OCI-LY1 (cell line): ENCODE results near the gene SLC46A3.

Experiments used
- H2AFZ ChIP-seq: fragments of 200-600 bp; sonication (generic), shearing (Covaris generic); 2 replicates; pipeline ENCODE4 v1.6.0; 2014; ENCODE audit warnings: antibody characterized with exemption, mild to moderate bottlenecking, low read length
- H3F3A ChIP-seq: fragments of 200-600 bp; sonication (generic), shearing (Covaris generic); 2 replicates; pipeline ENCODE4 v1.6.0; 2014; ENCODE audit warnings: mild to moderate bottlenecking, antibody characterized with exemption, low read length, moderate library complexity; ENCODE audit not compliant: insufficient read depth
- H3K27ac ChIP-seq: fragments of 200-600 bp; sonication (generic); 2 replicates; pipeline ENCODE4 v1.5.1; 2014; ENCODE audit warnings: low read length, mixed run types, mild to moderate bottlenecking, low read depth; ENCODE audit not compliant: poor library complexity, severe bottlenecking
- H3K27me3 ChIP-seq: fragments of 200-600 bp; sonication (generic); 2 replicates; pipeline ENCODE4 v1.6.0; 2014; ENCODE audit warnings: antibody characterized with exemption, mild to moderate bottlenecking, low read length, moderate library complexity; ENCODE audit not compliant: insufficient read depth
- H3K36me3 ChIP-seq: fragments of 200-600 bp; sonication (generic); 2 replicates; pipeline ENCODE4 v1.6.1; 2014; ENCODE audit warnings: mild to moderate bottlenecking, antibody characterized with exemption, low read length, moderate library complexity, mixed read lengths; ENCODE audit not compliant: insufficient read depth
- H3K4me1 ChIP-seq: fragments of 200-600 bp; sonication (generic); 2 replicates; pipeline ENCODE4 v1.5.1; 2014; ENCODE audit warnings: mild to moderate bottlenecking, low read length, moderate library complexity; ENCODE audit not compliant: insufficient read depth, severe bottlenecking
- H3K4me2 ChIP-seq: fragments of 200-600 bp; sonication (generic), shearing (Covaris generic); 2 replicates; pipeline ENCODE4 v1.6.1; 2014; ENCODE audit warnings: low read length
- H3K4me3 ChIP-seq: fragments of 200-600 bp; sonication (generic); 2 replicates; pipeline ENCODE4 v1.5.1; 2014; ENCODE audit warnings: low read length, low read depth, mild to moderate bottlenecking, mixed read lengths; ENCODE audit not compliant: poor library complexity, severe bottlenecking
- H3K79me2 ChIP-seq: fragments of 200-600 bp; shearing (Covaris generic); 2 replicates; pipeline ENCODE4 v1.6.1; 2016; ENCODE audit warnings: mixed run types, low read length, mixed read lengths; ENCODE audit not compliant: insufficient read depth
- H3K9ac ChIP-seq: fragments of 200-600 bp; sonication (generic), shearing (Covaris generic); 2 replicates; pipeline ENCODE4 v1.6.1; 2014; ENCODE audit warnings: mild to moderate bottlenecking, low read length, mixed read lengths
- H3K9me2 ChIP-seq: fragments of 200-600 bp; sonication (generic), shearing (Covaris generic); 2 replicates; pipeline ENCODE4 v1.6.1; 2014; ENCODE audit warnings: low read depth, mild to moderate bottlenecking, low read length, mixed read lengths
- H3K9me3 ChIP-seq: fragments of 200-600 bp; shearing (Covaris generic); 2 replicates; pipeline ENCODE4 v1.6.1; 2014; ENCODE audit warnings: low read length, mixed read lengths
- H4K20me1 ChIP-seq: fragments of 200-600 bp; sonication (generic), shearing (Covaris generic); 2 replicates; pipeline ENCODE4 v1.6.0; 2016; ENCODE audit warnings: mild to moderate bottlenecking, low read length; ENCODE audit not compliant: insufficient read depth
- EZH2 ChIP-seq: fragments of 200-600 bp; sonication (generic), shearing (Covaris generic); IDR thresholded peaks from 2 replicates; pipeline ENCODE4 v1.8.0; 2017; ENCODE audit warnings: borderline replicate concordance, mixed run types, mild to moderate bottlenecking, antibody characterized with exemption, low read length, moderate library complexity, mixed read lengths
- TF ChIP-seq, protein P1 (sequence below): fragments of 200-600 bp; sonication (generic), shearing (Covaris generic); IDR thresholded peaks from 2 replicates; pipeline ENCODE4 v1.5.1; 2017; ENCODE audit warnings: mild to moderate bottlenecking, antibody characterized with exemption, low read length, moderate library complexity, mixed read lengths

The SLC46A3 gene

DNA sequence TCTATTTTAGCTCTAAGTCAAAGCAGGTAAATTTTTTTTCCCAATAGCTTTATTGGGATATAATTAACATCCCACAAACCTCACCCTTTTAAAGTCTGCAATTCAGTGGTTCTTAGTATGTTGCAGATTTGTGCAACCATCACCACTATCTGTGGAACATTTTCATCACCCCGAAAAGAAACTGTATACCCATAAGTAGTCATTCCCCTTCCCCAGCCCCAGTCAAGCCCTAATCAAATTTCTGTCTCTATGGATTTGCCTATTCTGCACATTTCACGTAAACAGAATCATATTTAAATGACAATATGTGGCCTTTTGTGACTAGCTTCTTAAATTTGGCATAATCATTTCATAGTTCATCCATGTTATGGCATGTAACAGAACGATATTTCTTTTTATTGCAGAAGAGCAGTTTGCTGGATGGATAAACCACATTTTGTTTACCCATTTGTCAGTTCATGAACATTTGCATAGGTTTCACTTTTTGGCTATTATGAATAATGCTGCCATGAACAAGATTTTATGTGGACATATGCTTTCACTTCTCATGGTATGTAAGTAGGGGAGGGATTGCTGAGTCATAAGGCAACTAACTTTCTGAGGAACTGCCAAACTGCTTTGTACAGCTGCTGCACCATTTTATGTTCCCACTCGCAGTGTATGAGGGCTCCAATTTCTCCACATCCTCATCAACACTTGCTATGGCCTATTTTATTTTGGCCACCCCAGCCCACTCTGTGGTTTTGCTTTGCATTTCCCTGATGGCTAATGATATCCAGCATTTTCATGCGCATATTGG is 10.9 kb downstream of the SLC46A3 start:
- Histone ChIP-seq H3K36me3 (peaks cover 9% of the 10 kb centered on the region), H3K4me2 (no peak overlapping the region), H3K27ac (no peak overlapping the region), H3K4me3 (no peak overlapping the region), H3K9me2 (no peaks in the 10 kb centered on the region), H3K27me3 (no peaks in the 10 kb centered on the region), H3F3A (no peaks in the 10 kb centered on the region), H3K9ac (no peak overlapping the region), H4K20me1 (no peaks in the 10 kb centered on the region), H3K4me1 (no peaks in the 10 kb centered on the region), H3K9me3 (no peaks in the 10 kb centered on the region), H3K79me2 (no peaks in the 10 kb centered on the region), H2AFZ (no peak overlapping the region)
- TF ChIP-seq, protein P1, sequence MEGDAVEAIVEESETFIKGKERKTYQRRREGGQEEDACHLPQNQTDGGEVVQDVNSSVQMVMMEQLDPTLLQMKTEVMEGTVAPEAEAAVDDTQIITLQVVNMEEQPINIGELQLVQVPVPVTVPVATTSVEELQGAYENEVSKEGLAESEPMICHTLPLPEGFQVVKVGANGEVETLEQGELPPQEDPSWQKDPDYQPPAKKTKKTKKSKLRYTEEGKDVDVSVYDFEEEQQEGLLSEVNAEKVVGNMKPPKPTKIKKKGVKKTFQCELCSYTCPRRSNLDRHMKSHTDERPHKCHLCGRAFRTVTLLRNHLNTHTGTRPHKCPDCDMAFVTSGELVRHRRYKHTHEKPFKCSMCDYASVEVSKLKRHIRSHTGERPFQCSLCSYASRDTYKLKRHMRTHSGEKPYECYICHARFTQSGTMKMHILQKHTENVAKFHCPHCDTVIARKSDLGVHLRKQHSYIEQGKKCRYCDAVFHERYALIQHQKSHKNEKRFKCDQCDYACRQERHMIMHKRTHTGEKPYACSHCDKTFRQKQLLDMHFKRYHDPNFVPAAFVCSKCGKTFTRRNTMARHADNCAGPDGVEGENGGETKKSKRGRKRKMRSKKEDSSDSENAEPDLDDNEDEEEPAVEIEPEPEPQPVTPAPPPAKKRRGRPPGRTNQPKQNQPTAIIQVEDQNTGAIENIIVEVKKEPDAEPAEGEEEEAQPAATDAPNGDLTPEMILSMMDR, result no peak
- TF ChIP-seq EZH2, result no peak

DNA sequence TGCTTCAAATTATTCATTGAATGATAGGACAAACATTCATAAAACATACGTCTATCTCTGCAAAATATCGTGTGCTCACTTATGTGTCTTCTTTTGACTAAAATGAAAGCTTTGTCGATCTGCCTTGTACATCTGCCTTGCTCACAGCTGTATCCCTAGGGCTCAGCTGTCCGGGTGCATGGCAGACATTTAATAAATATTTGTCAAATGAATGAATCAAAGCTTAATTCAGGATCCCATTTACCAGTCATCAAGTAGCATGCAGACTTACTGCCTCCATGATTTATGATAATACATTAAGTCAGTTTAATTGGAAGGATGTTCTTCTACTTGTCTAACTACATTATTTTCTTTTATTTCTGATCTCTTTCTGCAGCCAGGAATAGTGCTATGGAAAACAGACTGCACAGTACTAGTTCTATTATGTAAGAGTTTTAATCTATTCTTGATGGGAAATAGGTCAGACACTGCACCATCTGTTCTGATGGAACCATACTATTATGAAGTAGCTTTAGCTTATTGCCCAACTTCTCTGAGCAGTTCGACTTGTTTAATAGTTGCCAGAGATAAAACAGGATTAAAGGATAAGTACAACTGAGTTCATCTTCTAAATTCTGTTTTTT is 13.2 kb downstream of the SLC46A3 start:
- Histone ChIP-seq H3K9me3 (no peaks in the 10 kb centered on the region), H2AFZ (no peak overlapping the region), H3K27ac (no peak overlapping the region), H3K27me3 (no peaks in the 10 kb centered on the region), H4K20me1 (no peaks in the 10 kb centered on the region), H3K9ac (no peak overlapping the region), H3K79me2 (no peaks in the 10 kb centered on the region), H3K4me3 (no peak overlapping the region), H3K4me1 (no peaks in the 10 kb centered on the region), H3K4me2 (no peak overlapping the region), H3K36me3 (peaks cover 22% of the 10 kb centered on the region), H3F3A (no peaks in the 10 kb centered on the region), H3K9me2 (no peaks in the 10 kb centered on the region)
- TF ChIP-seq EZH2, result no peak
- TF ChIP-seq, protein P1, result no peak

DNA sequence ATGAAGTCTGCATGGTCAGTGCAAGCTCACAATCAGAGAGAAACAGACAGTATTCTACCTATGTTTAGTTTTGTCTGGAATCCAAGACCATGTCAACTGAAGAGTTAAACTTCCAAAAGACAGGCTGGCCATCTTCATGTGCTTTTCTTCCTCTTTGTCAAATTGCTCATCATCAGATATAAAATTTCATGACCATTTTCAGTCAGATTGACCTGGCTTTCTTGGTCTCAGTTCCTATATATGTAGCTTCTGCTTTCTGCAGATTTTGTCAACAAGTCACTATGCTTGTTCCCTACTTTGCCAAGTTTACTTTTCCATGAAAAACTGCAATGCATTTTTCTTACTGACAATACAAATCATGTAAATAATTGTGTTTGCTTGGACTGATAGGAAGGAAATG is 13.9 kb downstream of the SLC46A3 start:
- H3K4me3 ChIP-seq, result no peak overlapping the region
- H3F3A ChIP-seq, result no peaks in the 10 kb centered on the region
- no peaks in the 10 kb centered on the region for H4K20me1 ChIP-seq
- TF ChIP-seq EZH2, result no peak
- TF ChIP-seq, protein P1, result no peak
- H3K27ac ChIP-seq, result no peak overlapping the region
- no peaks in the 10 kb centered on the region for H3K9me3 ChIP-seq
- no peaks in the 10 kb centered on the region for H3K4me1 ChIP-seq
- no peaks in the 10 kb centered on the region for H3K9me2 ChIP-seq
- H3K36me3 ChIP-seq, result peaks cover 28% of the 10 kb centered on the region
- H3K9ac ChIP-seq, result no peak overlapping the region
- H2AFZ ChIP-seq, result no peak overlapping the region
- no peak overlapping the region for H3K4me2 ChIP-seq
- no peaks in the 10 kb centered on the region for H3K27me3 ChIP-seq
- no peaks in the 10 kb centered on the region for H3K79me2 ChIP-seq
